OCI-LY1 (cell line): ENCODE measurements around the gene PADI4.

Experiments used
- H2AFZ ChIP-seq: fragments of 200-600 bp; sonication (generic), shearing (Covaris generic); 2 replicates; pipeline ENCODE4 v1.6.0; 2014; ENCODE audit warnings: antibody characterized with exemption, mild to moderate bottlenecking, low read length
- H3F3A ChIP-seq: fragments of 200-600 bp; sonication (generic), shearing (Covaris generic); 2 replicates; pipeline ENCODE4 v1.6.0; 2014; ENCODE audit warnings: mild to moderate bottlenecking, antibody characterized with exemption, low read length, moderate library complexity; ENCODE audit not compliant: insufficient read depth
- H3K27ac ChIP-seq: fragments of 200-600 bp; sonication (generic); 2 replicates; pipeline ENCODE4 v1.5.1; 2014; ENCODE audit warnings: low read length, mixed run types, mild to moderate bottlenecking, low read depth; ENCODE audit not compliant: poor library complexity, severe bottlenecking
- H3K27me3 ChIP-seq: fragments of 200-600 bp; sonication (generic); 2 replicates; pipeline ENCODE4 v1.6.0; 2014; ENCODE audit warnings: antibody characterized with exemption, mild to moderate bottlenecking, low read length, moderate library complexity; ENCODE audit not compliant: insufficient read depth
- H3K36me3 ChIP-seq: fragments of 200-600 bp; sonication (generic); 2 replicates; pipeline ENCODE4 v1.6.1; 2014; ENCODE audit warnings: mild to moderate bottlenecking, antibody characterized with exemption, low read length, moderate library complexity, mixed read lengths; ENCODE audit not compliant: insufficient read depth
- H3K4me1 ChIP-seq: fragments of 200-600 bp; sonication (generic); 2 replicates; pipeline ENCODE4 v1.5.1; 2014; ENCODE audit warnings: mild to moderate bottlenecking, low read length, moderate library complexity; ENCODE audit not compliant: insufficient read depth, severe bottlenecking
- H3K4me2 ChIP-seq: fragments of 200-600 bp; sonication (generic), shearing (Covaris generic); 2 replicates; pipeline ENCODE4 v1.6.1; 2014; ENCODE audit warnings: low read length
- H3K4me3 ChIP-seq: fragments of 200-600 bp; sonication (generic); 2 replicates; pipeline ENCODE4 v1.5.1; 2014; ENCODE audit warnings: low read length, low read depth, mild to moderate bottlenecking, mixed read lengths; ENCODE audit not compliant: poor library complexity, severe bottlenecking
- H3K79me2 ChIP-seq: fragments of 200-600 bp; shearing (Covaris generic); 2 replicates; pipeline ENCODE4 v1.6.1; 2016; ENCODE audit warnings: mixed run types, low read length, mixed read lengths; ENCODE audit not compliant: insufficient read depth
- H3K9ac ChIP-seq: fragments of 200-600 bp; sonication (generic), shearing (Covaris generic); 2 replicates; pipeline ENCODE4 v1.6.1; 2014; ENCODE audit warnings: mild to moderate bottlenecking, low read length, mixed read lengths
- H3K9me2 ChIP-seq: fragments of 200-600 bp; sonication (generic), shearing (Covaris generic); 2 replicates; pipeline ENCODE4 v1.6.1; 2014; ENCODE audit warnings: low read depth, mild to moderate bottlenecking, low read length, mixed read lengths
- H3K9me3 ChIP-seq: fragments of 200-600 bp; shearing (Covaris generic); 2 replicates; pipeline ENCODE4 v1.6.1; 2014; ENCODE audit warnings: low read length, mixed read lengths
- H4K20me1 ChIP-seq: fragments of 200-600 bp; sonication (generic), shearing (Covaris generic); 2 replicates; pipeline ENCODE4 v1.6.0; 2016; ENCODE audit warnings: mild to moderate bottlenecking, low read length; ENCODE audit not compliant: insufficient read depth
- EZH2 ChIP-seq: fragments of 200-600 bp; sonication (generic), shearing (Covaris generic); IDR thresholded peaks from 2 replicates; pipeline ENCODE4 v1.8.0; 2017; ENCODE audit warnings: borderline replicate concordance, mixed run types, mild to moderate bottlenecking, antibody characterized with exemption, low read length, moderate library complexity, mixed read lengths
- TF ChIP-seq, protein P1 (sequence below): fragments of 200-600 bp; sonication (generic), shearing (Covaris generic); IDR thresholded peaks from 2 replicates; pipeline ENCODE4 v1.5.1; 2017; ENCODE audit warnings: mild to moderate bottlenecking, antibody characterized with exemption, low read length, moderate library complexity, mixed read lengths

Gene PADI4

GRCh38 chr1:17403081-17403480 lies 95.1 kb downstream of the PADI4 start:
- Histone ChIP-seq H3K27ac (no peak overlapping the region), H4K20me1 (no peaks in the 10 kb centered on the region), H3K9me2 (no peaks in the 10 kb centered on the region), H3K4me3 (no peak overlapping the region), H3K4me2 (no peak overlapping the region), H3K27me3 (no peaks in the 10 kb centered on the region), H3F3A (no peaks in the 10 kb centered on the region), H3K79me2 (no peaks in the 10 kb centered on the region), H3K4me1 (no peaks in the 10 kb centered on the region), H3K9me3 (no peaks in the 10 kb centered on the region), H3K9ac (no peak overlapping the region), H3K36me3 (peaks cover 20% of the 10 kb centered on the region), H2AFZ (no peak overlapping the region)
- TF ChIP-seq EZH2 = no peak
- TF ChIP-seq, protein P1, sequence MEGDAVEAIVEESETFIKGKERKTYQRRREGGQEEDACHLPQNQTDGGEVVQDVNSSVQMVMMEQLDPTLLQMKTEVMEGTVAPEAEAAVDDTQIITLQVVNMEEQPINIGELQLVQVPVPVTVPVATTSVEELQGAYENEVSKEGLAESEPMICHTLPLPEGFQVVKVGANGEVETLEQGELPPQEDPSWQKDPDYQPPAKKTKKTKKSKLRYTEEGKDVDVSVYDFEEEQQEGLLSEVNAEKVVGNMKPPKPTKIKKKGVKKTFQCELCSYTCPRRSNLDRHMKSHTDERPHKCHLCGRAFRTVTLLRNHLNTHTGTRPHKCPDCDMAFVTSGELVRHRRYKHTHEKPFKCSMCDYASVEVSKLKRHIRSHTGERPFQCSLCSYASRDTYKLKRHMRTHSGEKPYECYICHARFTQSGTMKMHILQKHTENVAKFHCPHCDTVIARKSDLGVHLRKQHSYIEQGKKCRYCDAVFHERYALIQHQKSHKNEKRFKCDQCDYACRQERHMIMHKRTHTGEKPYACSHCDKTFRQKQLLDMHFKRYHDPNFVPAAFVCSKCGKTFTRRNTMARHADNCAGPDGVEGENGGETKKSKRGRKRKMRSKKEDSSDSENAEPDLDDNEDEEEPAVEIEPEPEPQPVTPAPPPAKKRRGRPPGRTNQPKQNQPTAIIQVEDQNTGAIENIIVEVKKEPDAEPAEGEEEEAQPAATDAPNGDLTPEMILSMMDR = no peak

DNA sequence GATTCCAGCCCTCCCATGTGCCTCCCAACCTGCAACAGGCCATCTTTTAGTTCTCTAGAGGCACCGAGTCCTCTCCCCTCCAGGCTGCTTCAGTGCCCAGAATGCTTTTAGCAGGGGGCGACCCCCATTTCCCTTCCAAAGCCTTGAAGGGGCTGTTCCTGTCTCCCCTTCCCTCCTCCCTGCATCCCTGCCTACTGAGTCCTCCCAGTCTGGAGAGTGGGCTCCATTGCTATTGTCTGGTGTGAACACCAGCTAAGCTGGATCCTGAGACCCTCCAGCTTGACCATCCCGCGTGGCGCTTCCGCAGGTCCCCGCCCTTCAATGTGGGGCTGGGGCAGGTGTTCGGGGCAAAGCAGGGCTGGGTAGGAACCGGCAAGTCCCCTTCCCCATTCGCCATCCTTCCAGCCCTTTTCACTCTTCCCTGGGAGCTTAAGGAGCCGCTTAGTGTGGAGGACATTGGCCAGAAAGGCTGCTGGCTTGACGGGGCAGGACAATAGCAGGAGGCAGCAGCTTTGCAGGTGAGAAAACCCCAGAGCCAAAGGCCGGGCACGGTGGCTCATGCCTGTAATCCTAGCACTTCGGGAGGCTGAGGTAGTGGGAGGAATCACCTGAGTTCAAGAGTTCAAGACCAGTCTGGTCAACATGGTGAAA lies 96.2 kb downstream of the PADI4 start:
- no peak overlapping the region for H2AFZ ChIP-seq
- no peaks in the 10 kb centered on the region for H3F3A ChIP-seq
- no peaks in the 10 kb centered on the region for H3K9me3 ChIP-seq
- no peaks in the 10 kb centered on the region for H4K20me1 ChIP-seq
- no peaks in the 10 kb centered on the region for H3K4me1 ChIP-seq
- TF ChIP-seq, protein P1 = no peak
- TF ChIP-seq EZH2 = no peak
- no peaks in the 10 kb centered on the region for H3K9me2 ChIP-seq
- no peaks in the 10 kb centered on the region for H3K79me2 ChIP-seq
- H3K36me3 ChIP-seq = peaks cover 31% of the 10 kb centered on the region
- H3K4me2 ChIP-seq = no peak overlapping the region
- H3K4me3 ChIP-seq = no peak overlapping the region
- H3K27ac ChIP-seq = no peak overlapping the region
- no peak overlapping the region for H3K9ac ChIP-seq
- no peaks in the 10 kb centered on the region for H3K27me3 ChIP-seq

GRCh38 chr1:17404820-17405219 lies 96.8 kb downstream of the PADI4 start:
- H3K27ac ChIP-seq = no peak overlapping the region
- no peaks in the 10 kb centered on the region for H3K4me1 ChIP-seq
- H4K20me1 ChIP-seq = no peaks in the 10 kb centered on the region

More at GRCh38 chr1:17404820-17405219, 96.8 kb downstream of the PADI4 start:
- H3K27me3 ChIP-seq = no peaks in the 10 kb centered on the region
- peaks cover 38% of the 10 kb centered on the region for H3K36me3 ChIP-seq
- H3F3A ChIP-seq = no peaks in the 10 kb centered on the region
- H3K9me3 ChIP-seq = no peaks in the 10 kb centered on the region
- no peak overlapping the region for H3K4me3 ChIP-seq
- H3K9ac ChIP-seq = no peak overlapping the region
- no peak overlapping the region for H2AFZ ChIP-seq
- H3K4me2 ChIP-seq = no peak overlapping the region
- no peaks in the 10 kb centered on the region for H3K79me2 ChIP-seq
- no peak for TF ChIP-seq EZH2
- TF ChIP-seq, protein P1 = no peak
- H3K9me2 ChIP-seq = no peaks in the 10 kb centered on the region
